OCI-LY7 (cell line): ENCODE data around the gene PDE4A. TPM values are rescaled to one million over a fixed set of nuclear protein-coding genes. Genes with fewer than 3 reads are reported as not detected.

Experiments used
- BruUV-seq: library from RNA; stranded (reverse); fragments of 400-500 nt; replicated peaks from 2 replicates; lab custom pipeline; 2021; lab: Mats Ljungman, UMichigan
- CTCF ChIA-PET: fragments of 300-600 bp; sonication (Branson Sonifier 250); formaldehyde crosslinking; loops from one replicate; lab custom pipeline; 2022; ENCODE audit warnings: antibody characterized with exemption; ENCODE audit not compliant: unreplicated experiment; lab: Charles Lee
- POLR2A ChIA-PET: fragments of 300-600 bp; sonication (Branson Sonifier 250); formaldehyde crosslinking; loops from one replicate; lab custom pipeline; 2022; ENCODE audit warnings: antibody characterized with exemption; lab: Charles Lee
- DNase-seq: peaks from one replicate; pipeline ENCODE4 v3.0.0-alpha.2; 2015; ENCODE audit warnings: low spot score
- H2AFZ ChIP-seq: fragments of 200-600 bp; sonication (generic), shearing (Covaris generic); 2 replicates; pipeline ENCODE4 v1.6.1; 2014; ENCODE audit warnings: mild to moderate bottlenecking, antibody characterized with exemption, low read length, moderate library complexity
- H3K27ac ChIP-seq: fragments of 200-600 bp; sonication (generic); 2 replicates; pipeline ENCODE4 v1.5.1; 2014; ENCODE audit warnings: mixed run types, low read depth, mild to moderate bottlenecking, moderate library complexity, low read length, inconsistent platforms; ENCODE audit not compliant: poor library complexity, severe bottlenecking
- H3K36me3 ChIP-seq: fragments of 200-600 bp; sonication (generic); 2 replicates; pipeline ENCODE4 v1.6.1; 2014; ENCODE audit warnings: mild to moderate bottlenecking, antibody characterized with exemption, low read length, moderate library complexity, mixed read lengths; ENCODE audit not compliant: insufficient read depth
- H3K4me1 ChIP-seq: fragments of 200-600 bp; sonication (generic); 2 replicates; pipeline ENCODE4 v1.5.1; 2014; ENCODE audit warnings: mild to moderate bottlenecking, low read length; ENCODE audit not compliant: insufficient read depth, poor library complexity, severe bottlenecking
- H3K4me2 ChIP-seq: fragments of 200-600 bp; sonication (generic); 2 replicates; pipeline ENCODE4 v1.6.1; 2014; ENCODE audit warnings: mild to moderate bottlenecking, low read length
- H3K4me3 ChIP-seq: fragments of 200-600 bp; sonication (generic); 2 replicates; pipeline ENCODE4 v1.5.1; 2014; ENCODE audit warnings: mild to moderate bottlenecking, low read depth, low read length; ENCODE audit not compliant: poor library complexity, severe bottlenecking
- H3K79me2 ChIP-seq: fragments of 200-600 bp; sonication (generic); 2 replicates; pipeline ENCODE4 v1.6.1; 2016; ENCODE audit warnings: low read depth, mild to moderate bottlenecking, low read length, moderate library complexity, mixed read lengths; ENCODE audit not compliant: insufficient read depth
- H3K9me2 ChIP-seq: fragments of 200-600 bp; sonication (generic); 2 replicates; pipeline ENCODE4 v1.6.1; 2016; ENCODE audit warnings: mild to moderate bottlenecking, low read length, mixed read lengths; ENCODE audit not compliant: insufficient read depth
- H3K9me3 ChIP-seq: fragments of 200-600 bp; sonication (generic); 2 replicates; pipeline ENCODE4 v1.6.1; 2014; ENCODE audit warnings: mild to moderate bottlenecking, mixed run types, low read length, mixed read lengths
- H4K20me1 ChIP-seq: fragments of 200-600 bp; sonication (generic); 2 replicates; pipeline ENCODE4 v1.6.1; 2014; ENCODE audit warnings: mild to moderate bottlenecking, antibody characterized with exemption, low read length, moderate library complexity, mixed read lengths; ENCODE audit not compliant: insufficient read depth
- CTCF ChIP-seq: fragments of 200-600 bp; sonication (generic); conservative IDR thresholded peaks from 2 replicates; pipeline ENCODE4 v1.5.1; 2014; ENCODE audit warnings: mild to moderate bottlenecking, antibody characterized with exemption, low read length, moderate library complexity, mixed read lengths
- EZH2phosphoT487 ChIP-seq: fragments of 200-600 bp; sonication (generic); IDR thresholded peaks from 2 replicates; pipeline ENCODE4 v1.6.1; 2018; ENCODE audit warnings: low read depth, borderline replicate concordance, mild to moderate bottlenecking, mixed run types, antibody characterized with exemption, low read length, moderate library complexity, mixed read lengths
- intact Hi-C: fragments of 100-400 bp; cut with micrococcal nuclease; formaldehyde crosslinking; loops from one replicate; pipeline ENCODE4 v1.10.0; 2022; ENCODE audit not compliant: unreplicated experiment
- total RNA-seq, 2 experiments: library from RNA; depleted of rRNA in 1 of 2; stranded (reverse); fragments of >200 nt in 1 of 2; shearing (Covaris generic) in 1 of 2; gene quantifications; 2 replicates each; pipeline ENCODE4 v1.2.3, GENCODE V29; 2014 to 2022

PDE4A gene
- total RNA-seq, 2 experiments from 2014 or later, result 16.4 to 45.1 TPM

- ChIA-PET POLR2A (no interaction called here), CTCF (no interaction called here)
- no peak overlapping the region for H2AFZ ChIP-seq
- H3K4me3 ChIP-seq, result no peak overlapping the region
- peaks cover 10% of the 10 kb centered on the region; the same call in 1 of the 2 replicates for H3K36me3 ChIP-seq
- no peak overlapping the region for H3K27ac ChIP-seq
- BruUV-seq, result TSS peak; percentile 45
- intact Hi-C loops, result no loop called here
- H4K20me1 ChIP-seq, result no peaks in the 10 kb centered on the region
- H3K4me2 ChIP-seq, result no peak overlapping the region
- no peaks in the 10 kb centered on the region for H3K9me3 ChIP-seq
- H3K79me2 ChIP-seq, result peaks cover 90% of the 10 kb centered on the region
- no peak for DNase-seq
- TF ChIP-seq EZH2phosphoT487, result no peak
- no peak for TF ChIP-seq CTCF
- H3K9me2 ChIP-seq, result no peaks in the 10 kb centered on the region
- peaks cover 17% of the 10 kb centered on the region for H3K4me1 ChIP-seq
Observed at GRCh38 chr19:10439588-10439987, 19.2 kb downstream of the PDE4A start.

GRCh38 chr19:10442698-10443097 is 22.4 kb downstream of the PDE4A start:
- Histone ChIP-seq H3K9me3 (no peaks in the 10 kb centered on the region), H3K4me2 (no peak overlapping the region), H3K4me3 (no peak overlapping the region), H3K9me2 (no peaks in the 10 kb centered on the region), H3K27ac (no peak overlapping the region), H3K79me2 (peaks cover 72% of the 10 kb centered on the region), H3K4me1 (no peaks in the 10 kb centered on the region), H4K20me1 (no peaks in the 10 kb centered on the region), H3K36me3 (peaks cover 22% of the 10 kb centered on the region), H2AFZ (no peak overlapping the region)
- DNase-seq, result no peak
- TF ChIP-seq EZH2phosphoT487 (no peak), CTCF (no peak)
- ChIA-PET CTCF (no interaction called here), POLR2A (no interaction called here)
- intact Hi-C loops, result no loop called here
- BruUV-seq, result no TSS peak

- H3K4me2 ChIP-seq, result no peak overlapping the region
- peaks cover 56% of the 10 kb centered on the region for H3K36me3 ChIP-seq
- POLR2A ChIA-PET, result no interaction called here
- BruUV-seq, result no TSS peak
- H4K20me1 ChIP-seq, result no peaks in the 10 kb centered on the region
- no peak for DNase-seq
- no peaks in the 10 kb centered on the region for H3K4me1 ChIP-seq
- intact Hi-C loops, result no loop called here
- no peaks in the 10 kb centered on the region for H3K9me3 ChIP-seq
- CTCF ChIA-PET, result no interaction called here
- H3K4me3 ChIP-seq, result no peak overlapping the region
- no peaks in the 10 kb centered on the region for H3K9me2 ChIP-seq
- H3K79me2 ChIP-seq, result peaks cover 11% of the 10 kb centered on the region; the same call in 1 of the 2 replicates
- H3K27ac ChIP-seq, result no peak overlapping the region
- TF ChIP-seq EZH2phosphoT487 (no peak), CTCF (no peak)
- no peak overlapping the region for H2AFZ ChIP-seq
Observed at GRCh38 chr19:10449037-10449436, 28.7 kb downstream of the PDE4A start.
